ENCODE data around the gene UGCG. TPM values are rescaled to one million over a fixed set of nuclear protein-coding genes. Genes with fewer than 3 reads are reported as not detected.

Gene UGCG
- total and polyA plus RNA-seq, 2 experiments from 2014 or later, result 73.1 to 148 TPM

DNA sequence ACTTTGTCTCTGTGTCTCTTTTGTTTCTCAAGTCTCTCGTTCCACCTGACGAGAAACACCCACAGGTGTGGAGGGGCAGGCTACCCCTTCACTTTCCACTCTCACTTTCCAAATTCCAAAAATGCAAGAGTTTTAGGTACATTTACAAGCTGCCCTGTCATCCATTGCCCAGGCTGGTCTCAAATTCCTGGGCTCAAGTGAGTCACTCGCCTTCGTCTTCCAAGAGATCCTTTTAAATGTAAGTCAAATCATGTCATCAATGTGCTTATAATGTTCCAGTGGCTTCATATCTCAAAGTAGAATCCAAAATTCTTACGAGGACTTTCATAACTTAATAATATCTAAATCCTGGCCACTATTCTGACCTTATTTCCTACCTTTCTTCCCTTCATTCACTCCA, 20.4 kb upstream of the UGCG start:
- TF ChIP-seq EZH2 (IDR thresholded peaks at IDR 0.05; ENCODE audit: insufficient read depth, poor library complexity, severe bottlenecking), result no peak
- TF ChIP-seq EZH2phosphoT487 (IDR thresholded peaks at IDR 0.05; ENCODE audit: insufficient read depth, low read depth), result no peak
- Histone ChIP-seq H3K79me2 (ENCODE audit: insufficient read depth) (no peaks in the 10 kb centered on the region), H3K4me1 (ENCODE audit: insufficient read depth) (no peaks in the 10 kb centered on the region), H3K4me3 (no peak overlapping the region), H3F3A (ENCODE audit: insufficient read depth) (no peaks in the 10 kb centered on the region), H3K36me3 (ENCODE audit: low read depth) (no peaks in the 10 kb centered on the region), H3K9me2 (ENCODE audit: insufficient read depth) (no peaks in the 10 kb centered on the region), H3K9me3 (ENCODE audit: low read depth) (no peaks in the 10 kb centered on the region), H3K27me3 (replicated peaks; ENCODE audit: insufficient read depth) (no peaks in the 10 kb centered on the region), H3K27ac (no peak overlapping the region), H2AFZ (no peak overlapping the region), H3K4me2 (ENCODE audit: unreplicated experiment) (no peak overlapping the region), H4K20me1 (ENCODE audit: insufficient read depth) (no peaks in the 10 kb centered on the region), H3K9ac (no peak overlapping the region)
- 94 to 95% methylated on average over 5 of the region's 5 CpGs for WGBS, 2 experiments (ENCODE audit: low coverage in 1 of 2, low lambda C conversion rate in 2 of 2, missing lambda C conversion rate in 2 of 2)
- no peak for DNase-seq
- in situ Hi-C loops (cut with MboI), result no loop called here

DNA sequence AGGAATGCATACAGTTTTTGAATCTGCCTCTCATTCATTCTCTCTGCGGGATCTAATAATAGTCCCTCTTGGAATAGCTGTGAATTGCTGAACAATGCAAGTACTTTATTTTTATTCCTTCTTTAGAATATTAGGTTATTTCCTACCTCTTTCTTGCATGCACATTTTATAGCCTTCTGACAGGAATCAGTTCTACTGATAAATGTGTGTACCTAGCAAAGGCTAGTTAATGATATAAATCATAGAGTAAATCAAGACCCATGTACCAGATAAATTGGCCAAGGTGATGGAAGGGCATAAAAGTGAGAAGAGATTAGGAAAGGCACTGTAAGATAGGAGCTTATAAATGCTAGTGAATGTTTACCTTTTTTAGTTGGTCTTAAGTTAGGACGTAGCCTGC, 19.2 kb upstream of the UGCG start:
- no peak for TF ChIP-seq EZH2 (IDR thresholded peaks at IDR 0.05; ENCODE audit: insufficient read depth, poor library complexity, severe bottlenecking)
- no peak for TF ChIP-seq EZH2phosphoT487 (IDR thresholded peaks at IDR 0.05; ENCODE audit: insufficient read depth, low read depth)
- Histone ChIP-seq H3K4me2 (ENCODE audit: unreplicated experiment) (no peak overlapping the region), H3K4me1 (ENCODE audit: insufficient read depth) (no peaks in the 10 kb centered on the region), H3K4me3 (no peak overlapping the region), H3K27me3 (replicated peaks; ENCODE audit: insufficient read depth) (no peaks in the 10 kb centered on the region), H3K9me2 (ENCODE audit: insufficient read depth) (no peaks in the 10 kb centered on the region), H2AFZ (no peak overlapping the region), H3K27ac (no peak overlapping the region), H3K79me2 (ENCODE audit: insufficient read depth) (no peaks in the 10 kb centered on the region), H3K9ac (no peak overlapping the region), H3F3A (ENCODE audit: insufficient read depth) (no peaks in the 10 kb centered on the region), H3K36me3 (ENCODE audit: low read depth) (no peaks in the 10 kb centered on the region), H4K20me1 (ENCODE audit: insufficient read depth) (no peaks in the 10 kb centered on the region), H3K9me3 (ENCODE audit: low read depth) (no peaks in the 10 kb centered on the region)
- WGBS, 2 experiments (ENCODE audit: low coverage in 1 of 2, low lambda C conversion rate in 2 of 2, missing lambda C conversion rate in 2 of 2), result 96% methylated on average over 2 of the region's 2 CpGs
- no peak for DNase-seq
- in situ Hi-C loops (cut with MboI), result no loop called here

DNA sequence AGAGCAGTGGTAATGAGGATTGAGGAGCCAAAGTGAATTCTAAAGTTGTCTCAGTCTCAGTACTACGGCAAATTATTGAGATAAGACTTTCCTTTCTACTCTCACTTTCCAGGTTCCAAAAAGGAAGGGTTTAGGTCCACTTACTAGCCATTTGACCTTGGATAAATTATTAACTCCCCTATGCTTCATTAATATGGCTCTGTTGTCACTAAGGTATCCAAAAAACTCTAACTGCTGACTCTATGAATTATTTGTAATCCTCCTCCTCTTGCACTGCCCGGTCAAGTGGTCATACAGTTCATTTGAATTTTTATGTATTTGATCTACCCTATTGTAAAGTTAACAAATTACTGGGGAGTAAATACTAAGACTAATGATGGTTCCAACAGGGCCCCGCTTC, 17.7 kb upstream of the UGCG start:
- Histone ChIP-seq H3K4me3 (no peak overlapping the region), H3F3A (ENCODE audit: insufficient read depth) (no peaks in the 10 kb centered on the region), H3K9me2 (ENCODE audit: insufficient read depth) (no peaks in the 10 kb centered on the region), H3K4me2 (ENCODE audit: unreplicated experiment) (no peak overlapping the region), H3K27me3 (replicated peaks; ENCODE audit: insufficient read depth) (no peaks in the 10 kb centered on the region), H4K20me1 (ENCODE audit: insufficient read depth) (no peaks in the 10 kb centered on the region), H3K9ac (no peak overlapping the region), H3K36me3 (ENCODE audit: low read depth) (no peaks in the 10 kb centered on the region), H3K9me3 (ENCODE audit: low read depth) (no peaks in the 10 kb centered on the region), H3K4me1 (ENCODE audit: insufficient read depth) (no peaks in the 10 kb centered on the region), H2AFZ (no peak overlapping the region), H3K27ac (no peak overlapping the region), H3K79me2 (ENCODE audit: insufficient read depth) (no peaks in the 10 kb centered on the region)
- DNase-seq, result no peak
- TF ChIP-seq EZH2 (IDR thresholded peaks at IDR 0.05; ENCODE audit: insufficient read depth, poor library complexity, severe bottlenecking) (no peak), EZH2phosphoT487 (IDR thresholded peaks at IDR 0.05; ENCODE audit: insufficient read depth, low read depth) (no peak)
- WGBS, 2 experiments (ENCODE audit: low coverage in 1 of 2, low lambda C conversion rate in 2 of 2, missing lambda C conversion rate in 2 of 2), result 59 to 60% methylated on average over 3 of the region's 3 CpGs
- in situ Hi-C loops (cut with MboI), result no loop called here

DNA sequence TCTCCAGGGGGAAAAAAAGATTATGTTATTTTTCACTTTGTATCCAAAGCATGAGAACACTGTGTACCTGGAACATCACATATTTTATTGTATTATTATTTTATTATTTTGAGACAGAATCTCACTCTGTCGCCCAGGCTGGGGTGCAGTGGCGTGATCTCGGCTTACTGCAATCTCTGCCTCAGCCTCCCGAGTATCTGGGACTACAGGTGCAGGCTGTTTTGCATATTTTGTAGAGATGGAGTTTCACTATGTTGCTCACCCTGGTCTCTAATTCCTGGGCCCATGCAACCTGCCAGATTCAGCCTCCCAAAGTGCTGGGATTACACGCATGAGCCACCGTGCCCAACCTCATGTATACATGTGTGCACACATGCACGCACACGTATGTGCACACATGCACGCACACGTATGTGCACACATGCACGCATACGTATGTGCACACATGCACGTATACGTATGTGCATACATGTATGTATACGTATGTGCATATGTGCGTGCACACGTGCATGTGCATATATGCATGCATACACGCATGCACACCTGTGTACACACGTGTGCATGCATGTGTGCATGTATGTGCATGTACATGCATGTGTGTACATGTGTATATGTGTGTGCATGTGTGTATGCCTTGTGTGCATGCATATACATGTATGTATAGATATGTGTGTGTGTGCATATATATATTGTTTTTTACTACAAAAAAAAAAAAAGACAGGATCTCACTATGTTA, 9.5 kb upstream of the UGCG start:
- whole genome bisulfite sequencing, 2 experiments (ENCODE audit: low coverage in 1 of 2, low lambda C conversion rate in 2 of 2, missing lambda C conversion rate in 2 of 2), result 86 to 91% methylated on average over 19 of the region's 19 CpGs
- Histone ChIP-seq H3K4me2 (ENCODE audit: unreplicated experiment) (no peak overlapping the region), H3K9ac (no peak overlapping the region), H3K9me3 (ENCODE audit: low read depth) (no peaks in the 10 kb centered on the region), H3K4me1 (ENCODE audit: insufficient read depth) (peaks cover 3% of the 10 kb centered on the region; the same call in 1 of the 2 replicates), H3K36me3 (ENCODE audit: low read depth) (no peaks in the 10 kb centered on the region), H3K79me2 (ENCODE audit: insufficient read depth) (no peaks in the 10 kb centered on the region), H3F3A (ENCODE audit: insufficient read depth) (no peaks in the 10 kb centered on the region), H2AFZ (no peak overlapping the region), H3K4me3 (no peak overlapping the region), H3K9me2 (ENCODE audit: insufficient read depth) (no peaks in the 10 kb centered on the region), H3K27ac (no peak overlapping the region), H3K27me3 (replicated peaks; ENCODE audit: insufficient read depth) (no peaks in the 10 kb centered on the region), H4K20me1 (ENCODE audit: insufficient read depth) (no peaks in the 10 kb centered on the region)
- TF ChIP-seq EZH2 (IDR thresholded peaks at IDR 0.05; ENCODE audit: insufficient read depth, poor library complexity, severe bottlenecking) (no peak), EZH2phosphoT487 (IDR thresholded peaks at IDR 0.05; ENCODE audit: insufficient read depth, low read depth) (no peak)
- no peak for DNase-seq
- in situ Hi-C loops (cut with MboI), result no loop called here
